ENCODE data around the gene ELOVL5.

GRCh38 chr6:53325785-53326184 is 23.0 kb downstream of the ELOVL5 start:
- TF ChIP-seq CTCF (conservative IDR thresholded peaks at IDR 0.05) (no peak), ZFX (IDR thresholded peaks at IDR 0.05) (no peak)

Data from C4-2B (cell line).